ENCODE measurements around the gene NEBL.

NEBL gene

GRCh38 chr10:20847512-20847911 lies 49.6 kb downstream of the NEBL start:
- DNase-seq (ENCODE audit: insufficient read length, low spot score) (no peak), FAIRE-seq (no peak)
- TF ChIP-seq SPI1 (IDR thresholded peaks at IDR 0.05; ENCODE audit: low read depth, low read length), result no peak
- TF ChIP-seq POLR2A (IDR thresholded peaks at IDR 0.05; ENCODE audit: low read depth, low read length), result no peak
- TF ChIP-seq TAF1 (IDR thresholded peaks at IDR 0.05; ENCODE audit: low read depth, low read length), result no peak
- TF ChIP-seq PAX5 (IDR thresholded peaks at IDR 0.05; ENCODE audit: insufficient read depth, low read length, severe bottlenecking), result no peak
- no peak for TF ChIP-seq POLR2AphosphoS5 (IDR thresholded peaks at IDR 0.05; ENCODE audit: low read depth, low read length)
- no peak for TF ChIP-seq POU2F2 (IDR thresholded peaks at IDR 0.05; ENCODE audit: low read depth, low read length)

- FAIRE-seq (no peak), DNase-seq (ENCODE audit: insufficient read length, low spot score) (no peak)
- TF ChIP-seq POLR2AphosphoS5 (IDR thresholded peaks at IDR 0.05; ENCODE audit: low read depth, low read length), result no peak
- TF ChIP-seq TAF1 (IDR thresholded peaks at IDR 0.05; ENCODE audit: low read depth, low read length), result no peak
These were observed 50.8 kb downstream of the NEBL start for GRCh38 chr10:20846263-20846662.

GRCh38 chr10:20841419-20841818 lies 55.7 kb downstream of the NEBL start:
- FAIRE-seq, result no peak
- DNase-seq (ENCODE audit: insufficient read length, low spot score), result no peak
- TF ChIP-seq TAF1 (IDR thresholded peaks at IDR 0.05; ENCODE audit: low read depth, low read length), result no peak
- no peak for TF ChIP-seq POU2F2 (IDR thresholded peaks at IDR 0.05; ENCODE audit: low read depth, low read length)
- TF ChIP-seq POLR2A (IDR thresholded peaks at IDR 0.05; ENCODE audit: low read depth, low read length), result no peak
- no peak for TF ChIP-seq POLR2AphosphoS5 (IDR thresholded peaks at IDR 0.05; ENCODE audit: low read depth, low read length)
- TF ChIP-seq PAX5 (IDR thresholded peaks at IDR 0.05; ENCODE audit: insufficient read depth, low read length, severe bottlenecking), result no peak
- TF ChIP-seq SPI1 (IDR thresholded peaks at IDR 0.05; ENCODE audit: low read depth, low read length), result no peak

DNA sequence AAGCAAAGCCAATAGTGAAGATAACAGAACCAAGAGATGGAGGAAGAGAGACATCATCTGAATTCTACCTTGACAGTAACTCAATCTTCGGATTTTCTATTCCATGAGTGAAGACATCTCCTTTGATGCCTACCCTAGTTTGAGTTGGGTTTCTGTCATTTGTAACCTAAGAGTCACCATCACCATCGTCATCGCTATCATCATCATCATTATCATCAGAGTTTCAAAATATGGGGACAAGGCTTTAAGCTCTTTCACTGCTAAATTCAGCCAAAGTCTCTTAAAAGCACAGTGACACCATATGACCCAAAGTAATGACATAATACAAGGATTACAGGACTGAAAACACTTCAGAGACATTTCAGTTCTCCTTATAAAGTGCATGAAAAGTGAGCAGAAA lies 57.2 kb downstream of the NEBL start:
- no peak for DNase-seq (ENCODE audit: insufficient read length, low spot score)
- no peak for FAIRE-seq
- TF ChIP-seq POU2F2 (IDR thresholded peaks at IDR 0.05; ENCODE audit: low read depth, low read length) (no peak), POLR2AphosphoS5 (IDR thresholded peaks at IDR 0.05; ENCODE audit: low read depth, low read length) (no peak), POLR2A (IDR thresholded peaks at IDR 0.05; ENCODE audit: low read depth, low read length) (no peak), TAF1 (IDR thresholded peaks at IDR 0.05; ENCODE audit: low read depth, low read length) (no peak), PAX5 (IDR thresholded peaks at IDR 0.05; ENCODE audit: insufficient read depth, low read length, severe bottlenecking) (no peak), SPI1 (IDR thresholded peaks at IDR 0.05; ENCODE audit: low read depth, low read length) (no peak)

- no peak for TF ChIP-seq POU2F2 (IDR thresholded peaks at IDR 0.05; ENCODE audit: low read depth, low read length)
- TF ChIP-seq POLR2AphosphoS5 (IDR thresholded peaks at IDR 0.05; ENCODE audit: low read depth, low read length), result no peak
- no peak for TF ChIP-seq POLR2A (IDR thresholded peaks at IDR 0.05; ENCODE audit: low read depth, low read length)
- no peak for TF ChIP-seq PAX5 (IDR thresholded peaks at IDR 0.05; ENCODE audit: insufficient read depth, low read length, severe bottlenecking)
- no peak for TF ChIP-seq SPI1 (IDR thresholded peaks at IDR 0.05; ENCODE audit: low read depth, low read length)
- TF ChIP-seq TAF1 (IDR thresholded peaks at IDR 0.05; ENCODE audit: low read depth, low read length), result no peak
- FAIRE-seq, result no peak
- no peak for DNase-seq (ENCODE audit: insufficient read length, low spot score)
These were observed 58.0 kb downstream of the NEBL start for GRCh38 chr10:20839141-20839540.

- no peak for DNase-seq (ENCODE audit: insufficient read length, low spot score)
- no peak for TF ChIP-seq TAF1 (IDR thresholded peaks at IDR 0.05; ENCODE audit: low read depth, low read length)
- TF ChIP-seq PAX5 (IDR thresholded peaks at IDR 0.05; ENCODE audit: insufficient read depth, low read length, severe bottlenecking), result no peak
- TF ChIP-seq POLR2AphosphoS5 (IDR thresholded peaks at IDR 0.05; ENCODE audit: low read depth, low read length), result no peak
- TF ChIP-seq POU2F2 (IDR thresholded peaks at IDR 0.05; ENCODE audit: low read depth, low read length), result no peak
- TF ChIP-seq SPI1 (IDR thresholded peaks at IDR 0.05; ENCODE audit: low read depth, low read length), result no peak
- no peak for TF ChIP-seq POLR2A (IDR thresholded peaks at IDR 0.05; ENCODE audit: low read depth, low read length)
- no peak for FAIRE-seq
These were observed 60.7 kb downstream of the NEBL start for GRCh38 chr10:20836401-20836800.

DNA sequence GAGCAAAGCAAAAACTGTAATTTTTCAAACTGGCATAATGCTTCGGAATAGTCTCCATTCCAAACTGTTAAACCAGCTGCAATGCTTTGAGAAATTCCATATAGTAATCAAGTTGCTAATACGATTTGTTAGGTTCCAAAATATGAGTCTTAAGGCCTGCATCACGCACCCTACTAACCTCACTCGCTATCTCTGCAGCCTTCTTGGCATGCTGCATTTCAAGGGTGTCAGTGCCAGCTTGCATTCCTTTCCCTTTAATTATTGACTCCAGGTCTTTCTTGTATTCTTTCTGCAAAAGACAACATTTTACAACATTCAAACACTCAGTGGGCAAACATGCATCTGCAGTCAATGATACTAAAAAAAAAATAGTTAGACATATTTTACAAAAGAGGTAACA lies 61.8 kb downstream of the NEBL start:
- FAIRE-seq (no peak), DNase-seq (ENCODE audit: insufficient read length, low spot score) (no peak)
- no peak for TF ChIP-seq POU2F2 (IDR thresholded peaks at IDR 0.05; ENCODE audit: low read depth, low read length)
- no peak for TF ChIP-seq SPI1 (IDR thresholded peaks at IDR 0.05; ENCODE audit: low read depth, low read length)
- no peak for TF ChIP-seq TAF1 (IDR thresholded peaks at IDR 0.05; ENCODE audit: low read depth, low read length)
- TF ChIP-seq POLR2AphosphoS5 (IDR thresholded peaks at IDR 0.05; ENCODE audit: low read depth, low read length), result no peak
- TF ChIP-seq POLR2A (IDR thresholded peaks at IDR 0.05; ENCODE audit: low read depth, low read length), result no peak
- no peak for TF ChIP-seq PAX5 (IDR thresholded peaks at IDR 0.05; ENCODE audit: insufficient read depth, low read length, severe bottlenecking)

- TF ChIP-seq POLR2AphosphoS5 (IDR thresholded peaks at IDR 0.05; ENCODE audit: low read depth, low read length) (no peak), SPI1 (IDR thresholded peaks at IDR 0.05; ENCODE audit: low read depth, low read length) (no peak), POU2F2 (IDR thresholded peaks at IDR 0.05; ENCODE audit: low read depth, low read length) (no peak)
- DNase-seq (ENCODE audit: insufficient read length, low spot score) (no peak), FAIRE-seq (no peak)
These were observed 62.3 kb downstream of the NEBL start for GRCh38 chr10:20834825-20835224.

DNA sequence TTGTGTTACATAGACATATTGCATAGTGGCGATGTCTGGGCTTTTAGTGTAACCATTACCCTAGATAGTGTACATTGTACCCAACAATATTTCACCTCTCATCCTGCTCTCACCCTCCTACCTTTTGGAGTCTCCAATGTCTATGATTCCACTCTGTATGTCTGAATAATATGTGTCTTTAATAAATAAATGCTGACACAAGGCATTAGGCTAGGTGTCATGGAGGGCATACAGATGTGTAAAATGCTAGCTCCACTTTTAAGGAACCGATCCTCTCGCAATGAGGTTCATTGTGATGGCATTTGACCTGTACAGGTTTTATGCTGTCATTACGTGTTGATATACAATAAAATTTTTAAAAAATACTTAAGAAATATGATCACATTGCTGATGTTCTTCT lies 74.3 kb downstream of the NEBL start:
- TF ChIP-seq PAX5 (IDR thresholded peaks at IDR 0.05; ENCODE audit: insufficient read depth, low read length, severe bottlenecking), result no peak
- TF ChIP-seq POLR2AphosphoS5 (IDR thresholded peaks at IDR 0.05; ENCODE audit: low read depth, low read length), result no peak
- TF ChIP-seq POU2F2 (IDR thresholded peaks at IDR 0.05; ENCODE audit: low read depth, low read length), result no peak
- no peak for DNase-seq (ENCODE audit: insufficient read length, low spot score)
- FAIRE-seq, result no peak

- FAIRE-seq, result no peak
- no peak for DNase-seq (ENCODE audit: insufficient read length, low spot score)
- TF ChIP-seq TAF1 (IDR thresholded peaks at IDR 0.05; ENCODE audit: low read depth, low read length) (no peak), POU2F2 (IDR thresholded peaks at IDR 0.05; ENCODE audit: low read depth, low read length) (no peak), PAX5 (IDR thresholded peaks at IDR 0.05; ENCODE audit: insufficient read depth, low read length, severe bottlenecking) (no peak)
These were observed 79.5 kb downstream of the NEBL start for GRCh38 chr10:20817646-20818045.

DNA sequence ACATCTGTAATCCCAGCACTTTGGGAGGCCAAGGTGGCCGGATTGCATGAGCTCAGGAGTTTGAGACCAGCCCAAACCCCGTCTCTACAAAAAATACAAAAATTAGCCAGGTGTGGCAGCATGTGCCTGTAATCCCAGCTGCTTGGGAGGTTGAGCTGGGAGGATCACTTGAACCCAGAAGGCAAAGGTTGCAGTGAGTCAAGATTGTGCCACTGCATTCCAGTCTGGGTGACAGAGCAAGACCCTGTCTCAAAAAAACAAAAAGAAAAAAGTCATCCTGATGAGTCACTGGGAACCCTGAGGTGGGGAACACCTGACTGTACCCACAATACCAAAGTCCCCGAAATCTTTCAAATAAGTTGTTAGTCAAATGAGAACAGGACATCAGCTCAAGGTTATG lies 80.0 kb downstream of the NEBL start:
- TF ChIP-seq POU2F2 (IDR thresholded peaks at IDR 0.05; ENCODE audit: low read depth, low read length) (no peak), TAF1 (IDR thresholded peaks at IDR 0.05; ENCODE audit: low read depth, low read length) (no peak), POLR2A (IDR thresholded peaks at IDR 0.05; ENCODE audit: low read depth, low read length) (no peak), PAX5 (IDR thresholded peaks at IDR 0.05; ENCODE audit: insufficient read depth, low read length, severe bottlenecking) (no peak), SPI1 (IDR thresholded peaks at IDR 0.05; ENCODE audit: low read depth, low read length) (no peak), POLR2AphosphoS5 (IDR thresholded peaks at IDR 0.05; ENCODE audit: low read depth, low read length) (no peak)
- DNase-seq (ENCODE audit: insufficient read length, low spot score) (no peak), FAIRE-seq (no peak)
